ENCODE data around the gene TPI1. TPM values are rescaled to one million over a fixed set of nuclear protein-coding genes. Genes with fewer than 3 reads are reported as not detected.

The TPI1 gene
- total RNA-seq, 4 donors from 2014 or later = 360 to 671 (median 400) TPM

GRCh38 chr12:6822426-6823135 lies 44.8 kb upstream of the TPI1 start:
- H3K4me3 ChIP-seq = peak overlapping the region in 1 of 4 donors; percentile 50
- H3K27ac ChIP-seq = no peak overlapping the region
- no peak for DNase-seq
- no peak for TF ChIP-seq EP300 (IDR thresholded peaks at IDR 0.05; ENCODE audit: low read depth)
- TF ChIP-seq POLR2A (IDR thresholded peaks at IDR 0.05) = no peak
- no peak for TF ChIP-seq POLR2AphosphoS5 (IDR thresholded peaks at IDR 0.05)
- no peak for TF ChIP-seq CTCF (IDR thresholded peaks at IDR 0.05)
- 50 to 69% methylated on average over 3 to 7 of the region's 7 CpGs for WGBS, 2 donors (ENCODE audit: low coverage in 1 of 2)
- no peaks in the 10 kb centered on the region for H3K36me3 ChIP-seq
- peaks cover 39% of the 10 kb centered on the region for H3K27me3 ChIP-seq
- H3K9me3 ChIP-seq = no peaks in the 10 kb centered on the region
- intact Hi-C loops (cut with DNase I; ENCODE audit: low total_unique reads) (no loop called here), in situ Hi-C loops (cut with MboI; ENCODE audit: low pct_ligation_motif_present in 1 of 4, low pct_unique_long_range_greater_than_20kb in 1 of 4, low sequenced_read_pairs in 3 of 4) (loop anchor here in 1 of 4 donors (10.0 kb wide), 1 partner anchor 78 kb away; no protein-coding TSS in a partner anchor)
- peaks cover 7 to 26% (median 19%) of the 10 kb centered on the region in 4 donors for H3K4me1 ChIP-seq

- Histone ChIP-seq H3K36me3 (no peaks in the 10 kb centered on the region), H3K4me3 (no peak overlapping the region), H3K27ac (no peak overlapping the region), H3K4me1 (peaks cover 7 to 33% (median 21%) of the 10 kb centered on the region in 4 donors), H3K27me3 (peaks cover 46% of the 10 kb centered on the region), H3K9me3 (no peaks in the 10 kb centered on the region)
- intact Hi-C loops (cut with DNase I; ENCODE audit: low total_unique reads) (no loop called here), in situ Hi-C loops (cut with MboI; ENCODE audit: low pct_ligation_motif_present in 1 of 4, low pct_unique_long_range_greater_than_20kb in 1 of 4, low sequenced_read_pairs in 3 of 4) (loop anchor here in 1 of 4 donors (10.0 kb wide), 1 partner anchor 79 kb away; no protein-coding TSS in a partner anchor)
- WGBS, 2 donors (ENCODE audit: low coverage in 1 of 2) = 0 to 69% methylated on average over 1 to 9 of the region's 12 CpGs
- TF ChIP-seq EP300 (IDR thresholded peaks at IDR 0.05; ENCODE audit: low read depth) (no peak), POLR2A (IDR thresholded peaks at IDR 0.05) (no peak), CTCF (IDR thresholded peaks at IDR 0.05) (no peak), POLR2AphosphoS5 (IDR thresholded peaks at IDR 0.05) (no peak)
- no peak for DNase-seq
Observed at GRCh38 chr12:6823182-6824084, 43.9 kb upstream of the TPI1 start.

GRCh38 chr12:6824085-6824775 lies 43.1 kb upstream of the TPI1 start:
- 79 to 86% methylated on average over 7 to 37 of the region's 37 CpGs for WGBS, 2 donors (ENCODE audit: low coverage in 1 of 2)
- no peaks in the 10 kb centered on the region for H3K36me3 ChIP-seq
- no peaks in the 10 kb centered on the region for H3K9me3 ChIP-seq
- H3K27me3 ChIP-seq = peaks cover 54% of the 10 kb centered on the region
- in situ Hi-C loops (cut with MboI; ENCODE audit: low pct_ligation_motif_present in 1 of 4, low pct_unique_long_range_greater_than_20kb in 1 of 4, low sequenced_read_pairs in 3 of 4) = loop anchor here in 1 of 4 donors (10.0 kb wide), 1 partner anchor 79 kb away; no protein-coding TSS in a partner anchor
- TF ChIP-seq POLR2AphosphoS5 (IDR thresholded peaks at IDR 0.05) = no peak
- no peak for TF ChIP-seq POLR2A (IDR thresholded peaks at IDR 0.05)
- TF ChIP-seq EP300 (IDR thresholded peaks at IDR 0.05; ENCODE audit: low read depth) = no peak
- no peak for TF ChIP-seq CTCF (IDR thresholded peaks at IDR 0.05)
- H3K27ac ChIP-seq = no peak overlapping the region
- H3K4me3 ChIP-seq = no peak overlapping the region
- intact Hi-C loops (cut with DNase I; ENCODE audit: low total_unique reads) = no loop called here
- no peak for DNase-seq
- peaks cover 14 to 40% (median 25%) of the 10 kb centered on the region in 4 donors for H3K4me1 ChIP-seq
